GM18502 (cell line): ENCODE measurements around the gene PAX5.

Source experiments
- ATAC-seq: cut with Tn5 transposase; IDR thresholded peaks from one replicate; pipeline ENCODE4 v1.9.1; 2021; ENCODE audit warnings: mild to moderate bottlenecking; ENCODE audit not compliant: unreplicated experiment, poor library complexity

The PAX5 gene

GRCh38 chr9:37038302-37038942, 4.4 kb upstream of the PAX5 start:
- ATAC-seq, result no peak

GRCh38 chr9:37037503-37038301, 3.6 kb upstream of the PAX5 start:
- ATAC-seq, result no peak

DNA sequence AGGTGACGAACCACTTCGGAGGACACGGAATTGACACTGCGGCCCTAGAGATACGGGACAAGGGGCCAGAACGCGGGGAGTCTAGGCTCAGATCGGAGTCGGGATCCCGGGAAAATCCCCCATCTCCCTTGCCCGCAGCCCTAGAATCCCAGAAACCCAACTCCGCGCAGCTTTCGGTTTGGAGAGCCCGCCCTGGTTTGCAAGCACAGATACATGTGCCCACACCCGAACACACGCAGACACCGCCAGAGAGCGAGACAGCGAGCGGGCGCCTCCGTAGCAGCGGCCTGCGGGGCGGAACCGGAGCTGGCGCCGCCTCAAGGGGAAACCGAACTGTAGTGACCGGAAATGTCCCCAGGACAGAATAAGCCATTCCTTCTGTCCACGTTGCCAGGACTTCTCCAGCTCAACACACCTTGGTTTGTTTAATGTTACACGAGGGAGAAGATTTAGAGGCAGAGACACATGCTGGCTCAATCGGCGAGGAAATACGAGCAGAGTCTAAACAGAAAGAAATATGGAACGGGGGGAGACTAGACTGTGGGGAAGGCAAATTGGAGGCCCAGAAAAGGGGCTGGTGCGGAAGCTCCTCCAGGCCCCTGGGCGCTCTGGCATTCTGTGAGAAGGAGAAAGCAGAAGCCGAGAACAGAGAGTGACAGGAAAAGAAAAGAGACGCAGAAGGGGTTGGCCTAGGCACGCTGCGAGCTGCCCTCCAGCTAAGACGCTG, 2.9 kb upstream of the PAX5 start:
- ATAC-seq, result no peak

DNA sequence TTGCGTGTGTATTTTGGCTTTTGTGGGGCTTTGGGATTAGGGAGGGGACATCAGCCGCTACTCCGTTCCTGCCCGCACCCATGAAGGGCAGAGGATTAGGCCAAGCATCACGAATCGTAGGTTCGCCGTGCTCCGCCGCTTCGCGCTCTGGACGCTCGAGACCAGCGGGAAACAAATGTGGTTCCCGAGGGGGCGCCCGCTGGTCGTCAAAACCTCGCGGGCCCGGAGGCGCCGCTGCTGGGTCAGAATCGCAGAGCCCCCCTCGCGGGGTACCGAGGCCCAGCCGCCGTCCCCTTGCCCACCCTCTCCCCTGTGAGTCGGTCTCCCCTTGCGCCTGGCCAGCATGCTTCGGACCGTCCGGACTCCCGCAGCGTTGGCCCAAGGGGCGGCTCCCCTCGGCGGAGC, 2.3 kb upstream of the PAX5 start:
- no peak for ATAC-seq

GRCh38 chr9:37035648-37036370, 1.7 kb upstream of the PAX5 start:
- ATAC-seq, result no peak

DNA sequence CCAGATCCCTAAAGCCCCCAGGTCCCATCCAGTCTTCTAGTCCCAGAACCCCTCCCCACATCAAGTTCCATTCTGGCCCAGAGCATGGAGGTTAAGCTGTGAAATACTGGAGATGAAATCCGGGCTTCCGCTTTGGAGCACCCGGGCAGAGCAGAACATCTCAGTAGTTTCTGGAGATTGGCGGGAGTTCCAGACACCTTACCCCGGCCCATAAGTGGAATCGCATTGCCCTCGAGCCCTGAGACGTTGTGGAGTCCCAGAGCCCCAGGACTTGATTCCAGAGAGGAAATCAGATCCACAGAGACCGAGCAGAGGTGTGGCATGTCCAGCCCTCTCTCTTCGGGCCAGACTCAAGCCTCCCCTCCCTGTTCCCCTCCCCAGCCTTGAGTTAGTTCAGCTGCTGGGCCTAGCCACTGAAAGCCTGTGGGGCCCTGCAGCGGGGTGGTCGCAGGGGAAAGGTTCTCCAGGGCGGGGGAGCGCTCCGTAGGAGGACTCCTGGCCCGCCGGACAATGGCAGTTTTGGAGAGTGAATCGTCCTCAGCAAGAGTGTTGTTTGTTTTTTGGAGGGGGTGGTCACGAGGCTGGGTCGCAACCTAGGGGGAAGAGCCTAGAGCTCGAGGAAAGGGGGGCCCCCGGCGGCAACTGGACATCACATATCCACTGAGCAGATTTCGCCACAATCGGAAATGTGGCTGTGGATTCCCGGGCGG, 1.0 kb upstream of the PAX5 start:
- no peak for ATAC-seq

DNA sequence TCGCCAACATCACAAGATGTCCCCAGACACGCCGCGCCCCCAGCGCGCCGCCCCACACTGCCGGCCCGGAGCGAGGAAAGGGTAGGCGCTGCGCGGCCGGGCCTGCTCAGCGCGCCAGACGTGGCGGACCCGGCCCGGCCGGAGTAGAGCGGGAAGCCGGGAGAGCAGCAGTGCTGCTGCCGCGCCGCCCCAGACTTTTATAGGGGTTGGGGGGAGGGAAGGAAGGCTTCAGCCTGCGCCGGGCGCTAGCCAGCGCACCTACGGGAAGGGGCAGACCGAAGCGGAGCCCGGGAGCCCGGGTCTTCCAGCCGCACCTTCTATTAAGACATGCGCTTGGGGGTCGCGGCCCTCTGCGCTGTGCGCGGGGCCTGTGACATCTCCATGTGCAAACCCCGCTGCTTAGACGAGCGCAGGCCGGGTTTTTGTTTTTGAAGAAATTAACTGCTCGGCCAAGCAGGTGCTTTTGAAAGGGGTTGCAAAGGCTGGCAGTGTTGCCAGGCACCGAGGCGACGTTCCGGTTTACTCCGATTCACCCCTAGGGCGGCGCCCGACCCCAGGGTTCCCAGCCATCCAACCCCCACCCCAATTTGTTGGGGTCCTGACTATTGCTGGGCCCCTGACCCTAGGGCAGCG, 353 bp upstream of the PAX5 start:
- peak; percentile 28 for ATAC-seq

DNA sequence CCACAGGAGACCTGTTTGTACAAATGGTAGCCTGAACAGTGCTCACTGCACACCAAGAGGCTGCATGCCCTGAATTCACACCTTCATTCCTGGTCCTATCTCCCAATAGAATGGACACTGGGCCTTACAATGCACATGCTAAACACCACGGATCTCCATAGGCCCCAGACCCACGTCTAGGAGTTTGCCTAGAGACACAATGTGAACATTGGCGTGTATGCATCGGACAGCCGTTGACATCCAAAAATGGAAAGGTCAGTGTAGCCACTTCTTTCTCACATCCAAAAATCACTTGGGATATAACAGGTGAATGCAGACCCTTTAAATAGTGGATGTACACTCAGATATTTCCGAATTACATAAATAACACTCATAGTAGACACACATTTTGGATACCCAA, 927 bp downstream of the PAX5 start:
- no peak for ATAC-seq

DNA sequence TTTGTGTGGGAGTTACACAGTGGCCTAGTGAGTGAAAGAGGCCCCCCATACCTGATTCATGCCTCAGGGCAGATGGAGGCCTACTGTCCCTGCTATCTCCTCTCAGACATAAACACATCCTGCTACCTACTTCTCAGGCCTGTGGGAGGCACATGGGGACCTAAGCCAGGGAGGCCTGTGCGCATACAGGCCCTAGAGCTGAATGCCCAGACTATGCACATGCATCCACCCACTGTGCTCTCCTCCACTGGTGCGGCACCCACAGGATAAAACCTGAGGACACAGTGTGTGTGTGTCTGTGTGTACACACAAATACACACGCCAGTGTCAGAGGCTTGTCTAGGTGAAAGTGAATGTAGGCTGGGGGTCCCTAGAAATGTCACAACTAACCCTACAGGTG, 1.4 kb downstream of the PAX5 start:
- ATAC-seq, result no peak

DNA sequence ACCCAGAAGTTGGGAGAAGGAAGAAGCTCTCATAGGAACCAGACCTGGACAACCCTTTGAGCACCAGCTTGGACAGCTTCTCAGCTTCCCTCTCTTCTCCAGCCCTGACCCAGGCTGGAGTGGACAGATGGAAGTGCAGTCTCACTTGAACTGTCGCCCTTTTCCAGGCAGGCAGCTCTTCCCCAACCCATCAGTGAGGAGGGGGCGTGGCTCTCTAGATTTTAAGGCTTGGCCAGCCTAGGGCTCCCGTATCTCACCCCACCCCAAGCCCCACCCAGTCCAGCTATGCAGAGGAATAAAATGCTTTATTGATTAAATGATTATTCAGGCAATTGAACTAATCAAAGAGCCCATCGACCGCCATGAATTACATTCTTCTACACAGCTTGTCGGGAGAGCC, 2.2 kb downstream of the PAX5 start:
- no peak for ATAC-seq

- ATAC-seq, result no peak
These were observed 3.0 kb downstream of the PAX5 start for GRCh38 chr9:37031081-37031480.

- ATAC-seq, result no peak
These were observed 3.5 kb downstream of the PAX5 start for GRCh38 chr9:37030611-37030939.

DNA sequence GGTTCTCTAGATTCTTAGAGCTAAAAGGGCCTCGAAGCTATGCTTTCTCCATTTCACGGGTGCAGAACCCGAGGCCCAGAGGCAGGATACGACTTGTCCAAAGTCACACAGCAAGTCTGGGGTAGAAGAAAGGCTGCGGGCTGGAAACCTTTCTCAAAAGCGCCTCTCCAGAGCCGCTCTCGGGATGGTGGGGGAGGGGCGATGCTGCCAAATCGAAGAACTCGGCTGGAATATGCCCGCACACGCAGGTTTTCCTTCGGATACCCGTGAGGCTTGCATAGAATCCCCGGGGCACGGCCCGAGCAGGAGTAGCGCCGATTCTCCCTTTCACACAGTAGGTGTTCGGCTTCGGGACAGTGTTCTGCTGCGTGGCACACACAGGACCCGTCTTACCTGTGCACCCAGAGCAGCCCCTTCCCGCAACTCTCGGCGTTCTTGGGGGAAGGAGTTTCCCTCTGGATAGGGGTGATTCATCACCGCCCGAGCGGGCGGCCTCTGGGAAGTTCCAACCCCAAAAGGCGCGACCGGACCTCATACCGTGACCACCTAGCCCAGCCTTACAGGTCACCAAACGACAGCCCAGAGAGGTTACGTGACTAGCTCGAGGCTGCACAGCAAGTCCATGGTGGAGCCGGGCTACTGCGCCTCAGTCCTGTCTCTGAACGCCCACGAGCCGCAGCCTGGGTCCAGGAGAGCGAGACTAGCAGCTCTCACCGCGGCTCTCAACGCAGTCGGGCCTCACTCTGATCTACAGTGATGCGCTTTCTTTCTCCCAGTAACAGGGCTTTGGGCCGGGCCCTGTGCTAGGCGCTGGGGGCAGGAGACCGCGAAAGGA, 4.1 kb downstream of the PAX5 start:
- no peak for ATAC-seq

GRCh38 chr9:37029304-37029775, 4.7 kb downstream of the PAX5 start:
- ATAC-seq, result no peak

- no peak for ATAC-seq
These were observed 5.5 kb downstream of the PAX5 start for GRCh38 chr9:37028420-37029031.

- peak; percentile 77 for ATAC-seq
These were observed 6.3 kb downstream of the PAX5 start for GRCh38 chr9:37027582-37028419.

GRCh38 chr9:37026931-37027581, 7.0 kb downstream of the PAX5 start:
- no peak for ATAC-seq
